ENCODE results near the gene AOPEP. TPM values are rescaled to one million over a fixed set of nuclear protein-coding genes. Genes with fewer than 3 reads are reported as not detected.

AOPEP gene
- total and polyA plus RNA-seq, 2 donors (not counting 3 experiments of a cell fraction or from before 2014, with no cell fraction given): 20.2 to 41.6 TPM

- intact Hi-C loops (cut with micrococcal nuclease) (no loop called here), dilution Hi-C loops (cut with MboI; ENCODE audit: extremely low pct_ligation_motif_present, low sequenced_read_pairs) (no loop called here)
- DNase-seq (ENCODE audit: low read depth, low spot score) (no peak), FAIRE-seq (no peak)
- H3K36me3 ChIP-seq (ENCODE audit: control insufficient read depth in 2 of 2, extremely low read depth in 1 of 2, insufficient read depth in 2 of 2, low read length in 2 of 2): no peaks in the 10 kb centered on the region
- no peak overlapping the region for H3K4me3 ChIP-seq (replicated peaks in 1 of 3; ENCODE audit: insufficient read depth in 1 of 3, low read depth in 1 of 3, low read length in 3 of 3)
- no TSS peak for BruUV-seq (replicated peaks)
- H3K4me1 ChIP-seq (ENCODE audit: control insufficient read depth, extremely low read depth, insufficient read depth, low read length): peaks cover 48% of the 10 kb centered on the region
- H3K27me3 ChIP-seq (ENCODE audit: control insufficient read depth in 2 of 2, insufficient read depth in 2 of 2, low read length in 2 of 2): no peaks in the 10 kb centered on the region
- no peaks in the 10 kb centered on the region for H3K9me3 ChIP-seq (replicated peaks; ENCODE audit: control insufficient read depth, insufficient read depth, low read length)
- no peak overlapping the region for H3K27ac ChIP-seq (ENCODE audit: insufficient read depth, low read depth, low read length)
- CTCF ChIA-PET: interaction anchor here (1.0 kb wide), 1 partner anchor 22 kb away, joined by 3 read pairs; no protein-coding TSS in a partner anchor
- no peak overlapping the region for H3K9ac ChIP-seq (replicated peaks; ENCODE audit: extremely low read depth, insufficient read depth, low read length)
- POLR2A ChIA-PET: no interaction called here
- no peak overlapping the region for H2AFZ ChIP-seq (ENCODE audit: low read depth, low read length)
- TF ChIP-seq FOS (IDR thresholded peaks at IDR 0.05; ENCODE audit: borderline replicate concordance, insufficient read depth, low read length): no peak
- TF ChIP-seq, protein P1, sequence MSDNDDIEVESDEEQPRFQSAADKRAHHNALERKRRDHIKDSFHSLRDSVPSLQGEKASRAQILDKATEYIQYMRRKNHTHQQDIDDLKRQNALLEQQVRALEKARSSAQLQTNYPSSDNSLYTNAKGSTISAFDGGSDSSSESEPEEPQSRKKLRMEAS (IDR thresholded peaks at IDR 0.05; ENCODE audit: insufficient read depth, insufficient read length): no peak
- no peak for TF ChIP-seq POLR2A (IDR thresholded peaks at IDR 0.05; ENCODE audit: low read depth, low read length)
- TF ChIP-seq POLR2AphosphoS5 (IDR thresholded peaks at IDR 0.05; ENCODE audit: insufficient read depth, low read depth, low read length): no peak
- no peak for TF ChIP-seq CTCF (IDR thresholded peaks at IDR 0.05; ENCODE audit: extremely low read depth in 1 of 2, insufficient read depth in 1 of 2, low read depth in 1 of 2, low read length in 2 of 2)
- TF ChIP-seq EZH2 (IDR thresholded peaks at IDR 0.05; ENCODE audit: borderline replicate concordance, low read depth, low read length, severe bottlenecking): no peak
- no peak for TF ChIP-seq JUN (IDR thresholded peaks at IDR 0.05; ENCODE audit: borderline replicate concordance, insufficient read depth, insufficient read length, low read depth)
- no peaks in the 10 kb centered on the region for H3K79me2 ChIP-seq (ENCODE audit: control insufficient read depth, insufficient read depth, low read length)
- H3K4me2 ChIP-seq (ENCODE audit: insufficient read depth, low read length): no peak overlapping the region
- no peaks in the 10 kb centered on the region for H3K9me1 ChIP-seq (replicated peaks; ENCODE audit: control insufficient read depth, extremely low read depth, insufficient read depth, low read length)
- no peaks in the 10 kb centered on the region for H4K20me1 ChIP-seq (replicated peaks; ENCODE audit: control insufficient read depth, extremely low read depth, insufficient read depth, low read length)
Observed at GRCh38 chr9:94870793-94871558, 144.5 kb downstream of the AOPEP start.

Data from endothelial cell of umbilical vein (primary cell).